Activated CD4-positive, alpha-beta T cell treated with anti-CD3 and anti-CD28 coated beads for 24 hours (primary cell): ENCODE results near the gene LBHD2.
"Not testable (repeated sequence)": the region's sequence is repeated elsewhere in the genome, so short reads cannot be mapped to it uniquely, and the experiment has no call there.

Experiments used
- DNase-seq, 2 donors: peaks; one replicate each; pipeline ENCODE4 v3.0.0-alpha.2; 2020; ENCODE audit warnings: low read depth in 2 of 2

Gene LBHD2

GRCh38 chr14:103084021-103084919, at the start of gene LBHD2:
Gene LBHD2 (plus strand): TSS chr14:103084210. CDS start chr14:103086013, 1,803 bp downstream.
- DNase-seq: no peak

DNA sequence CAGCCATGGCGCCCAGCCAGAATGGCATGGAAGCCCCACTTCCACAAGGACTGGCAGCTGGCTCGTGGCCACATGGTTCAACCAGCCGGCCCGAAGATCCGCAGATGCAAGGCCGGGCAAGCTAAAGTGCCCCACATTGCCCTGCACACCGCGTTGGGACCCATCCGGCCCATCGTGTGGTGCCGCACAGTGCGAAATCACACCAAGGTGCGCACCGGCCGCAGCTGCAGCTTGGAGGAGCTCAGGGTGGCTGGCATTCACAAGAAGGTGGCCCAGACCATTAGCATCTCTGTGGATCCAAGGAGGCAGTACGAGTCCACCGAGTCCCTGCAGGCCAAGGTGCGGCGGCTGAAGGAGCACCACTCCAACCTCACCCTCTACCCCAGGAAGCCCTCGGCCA, 42.5 kb upstream of the LBHD2 start:
- DNase-seq: no peak

DNA sequence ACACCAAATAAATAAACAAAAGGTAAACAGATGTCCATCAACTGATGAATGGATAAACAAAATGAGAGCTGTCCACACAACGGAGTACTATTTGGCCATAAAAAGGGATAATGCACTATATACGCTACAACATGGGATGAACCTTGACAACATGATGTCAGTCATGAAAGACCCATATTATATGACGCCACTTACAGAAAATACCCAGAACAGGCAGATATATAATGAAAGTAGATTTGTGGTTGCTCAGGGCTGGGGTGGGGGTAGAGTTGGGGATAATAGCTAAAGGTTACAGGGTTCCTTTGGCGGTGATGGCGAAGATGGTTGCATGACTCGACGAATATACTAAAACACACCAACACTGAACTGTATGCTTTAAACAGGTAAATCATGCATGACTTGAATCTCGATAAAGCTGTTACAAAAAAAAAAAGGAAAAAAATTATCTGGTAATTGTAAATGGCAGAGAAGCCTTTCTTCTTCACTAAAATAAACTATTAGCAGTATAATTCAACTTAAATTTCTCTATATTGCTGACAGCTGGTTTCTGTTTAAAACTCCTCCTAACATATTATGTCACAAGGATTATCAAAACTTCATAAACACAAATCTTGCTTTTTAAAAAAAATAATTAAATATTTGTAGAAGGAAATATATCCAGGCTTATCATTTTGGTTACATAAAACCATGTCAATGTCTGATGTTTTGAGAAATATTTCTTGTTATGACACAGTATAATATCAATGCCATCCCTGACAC, 40.6 kb upstream of the LBHD2 start:
- DNase-seq: no peak

- DNase-seq: no peak
These were observed 38.6 kb upstream of the LBHD2 start for GRCh38 chr14:103045371-103045869.

DNA sequence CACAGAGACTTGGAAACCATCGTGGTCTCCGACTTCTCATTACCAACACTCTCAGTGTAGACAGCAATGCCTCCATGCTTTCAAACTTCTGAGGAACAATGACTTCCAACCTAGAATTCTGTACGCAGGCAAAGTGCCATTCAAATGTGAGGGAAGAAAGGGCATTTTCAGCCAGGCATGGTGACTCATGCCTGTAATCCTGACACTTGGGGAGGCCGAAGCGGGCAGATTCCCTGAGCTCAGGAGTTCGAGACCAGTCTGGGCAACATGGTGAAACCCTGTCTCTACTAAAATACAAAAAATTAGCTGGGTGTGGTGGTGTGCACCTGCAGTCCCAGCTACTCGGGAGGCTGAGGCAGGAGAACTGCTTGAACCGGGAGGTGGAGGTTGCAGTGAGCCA, 36.6 kb upstream of the LBHD2 start:
- not testable (repeated sequence) for DNase-seq

DNA sequence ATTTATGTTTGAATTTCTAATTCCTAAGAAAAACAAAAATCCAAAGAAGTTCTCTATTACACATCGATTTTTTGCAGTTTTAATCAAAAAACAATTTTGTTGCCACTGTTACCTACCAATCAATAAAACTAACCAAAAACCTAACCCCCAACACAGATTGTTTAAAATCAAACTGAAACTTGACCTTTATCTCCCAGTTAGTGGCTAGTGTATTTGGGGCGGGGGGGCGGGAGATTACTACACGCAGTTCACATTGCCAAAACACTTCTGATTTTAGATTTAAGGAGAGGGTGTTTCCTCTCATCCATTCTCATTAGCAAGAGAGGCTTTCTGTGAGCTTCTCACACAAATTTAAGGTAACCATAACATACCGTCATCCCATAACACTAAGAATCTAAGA, 33.1 kb upstream of the LBHD2 start:
- no peak for DNase-seq

- no peak for DNase-seq
These were observed 31.6 kb upstream of the LBHD2 start for GRCh38 chr14:103052407-103052806.

DNA sequence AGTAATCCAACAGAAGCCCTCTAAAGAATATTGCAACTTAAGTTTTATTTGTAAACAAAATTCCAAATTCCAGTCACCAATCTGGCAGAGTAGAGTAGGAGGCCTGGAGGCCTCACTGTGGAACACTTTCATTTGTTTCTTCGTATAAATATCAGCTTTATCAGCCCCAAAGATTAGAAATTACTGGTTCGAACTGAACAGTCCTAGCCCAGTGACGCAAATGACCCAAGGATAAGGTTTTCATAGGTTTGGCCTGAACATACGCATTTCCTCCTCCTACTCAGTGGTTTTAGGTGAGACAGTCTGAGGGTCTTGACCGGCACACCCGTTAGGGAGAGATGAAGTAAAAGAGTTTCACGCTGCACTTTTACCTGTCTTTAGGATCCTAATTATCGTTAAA, 28.3 kb upstream of the LBHD2 start:
- DNase-seq: no peak

DNA sequence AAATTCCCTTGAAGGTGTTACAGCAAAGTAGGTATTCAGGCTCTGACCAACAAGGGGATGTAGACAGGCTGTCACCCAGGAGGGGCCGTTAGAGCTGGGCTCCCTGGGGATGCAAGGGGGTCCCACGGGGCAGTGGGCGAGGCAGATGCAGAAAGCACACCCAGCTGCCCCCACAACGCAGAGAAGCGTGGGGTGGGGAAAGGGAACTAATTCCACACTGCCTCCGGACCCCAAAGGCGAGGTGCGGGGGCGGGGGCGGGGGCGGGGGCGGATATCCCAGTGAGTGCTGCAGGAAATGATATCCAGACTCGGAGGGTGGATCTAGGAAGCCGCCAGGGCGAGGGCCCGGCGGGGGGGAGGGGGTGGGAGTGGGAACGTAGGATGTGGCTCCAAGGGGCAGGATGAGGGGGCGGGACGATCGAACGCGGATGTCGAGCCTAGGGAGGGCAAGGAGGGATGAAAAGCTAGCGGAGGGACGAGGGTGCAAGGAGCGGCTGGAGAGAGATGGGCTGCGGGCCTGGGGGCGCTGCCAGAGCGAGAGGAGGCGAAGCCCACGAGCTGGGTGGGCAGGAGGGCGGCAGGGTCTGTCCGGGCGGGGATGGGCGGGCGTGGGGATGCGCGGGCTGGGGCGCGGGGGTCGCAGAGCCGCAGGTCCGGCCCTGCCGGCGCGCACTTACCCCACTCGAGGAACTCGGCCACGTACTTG, 27.5 kb upstream of the LBHD2 start:
- DNase-seq: no peak

- DNase-seq: no peak
These were observed 27.0 kb upstream of the LBHD2 start for GRCh38 chr14:103057028-103057371.

DNA sequence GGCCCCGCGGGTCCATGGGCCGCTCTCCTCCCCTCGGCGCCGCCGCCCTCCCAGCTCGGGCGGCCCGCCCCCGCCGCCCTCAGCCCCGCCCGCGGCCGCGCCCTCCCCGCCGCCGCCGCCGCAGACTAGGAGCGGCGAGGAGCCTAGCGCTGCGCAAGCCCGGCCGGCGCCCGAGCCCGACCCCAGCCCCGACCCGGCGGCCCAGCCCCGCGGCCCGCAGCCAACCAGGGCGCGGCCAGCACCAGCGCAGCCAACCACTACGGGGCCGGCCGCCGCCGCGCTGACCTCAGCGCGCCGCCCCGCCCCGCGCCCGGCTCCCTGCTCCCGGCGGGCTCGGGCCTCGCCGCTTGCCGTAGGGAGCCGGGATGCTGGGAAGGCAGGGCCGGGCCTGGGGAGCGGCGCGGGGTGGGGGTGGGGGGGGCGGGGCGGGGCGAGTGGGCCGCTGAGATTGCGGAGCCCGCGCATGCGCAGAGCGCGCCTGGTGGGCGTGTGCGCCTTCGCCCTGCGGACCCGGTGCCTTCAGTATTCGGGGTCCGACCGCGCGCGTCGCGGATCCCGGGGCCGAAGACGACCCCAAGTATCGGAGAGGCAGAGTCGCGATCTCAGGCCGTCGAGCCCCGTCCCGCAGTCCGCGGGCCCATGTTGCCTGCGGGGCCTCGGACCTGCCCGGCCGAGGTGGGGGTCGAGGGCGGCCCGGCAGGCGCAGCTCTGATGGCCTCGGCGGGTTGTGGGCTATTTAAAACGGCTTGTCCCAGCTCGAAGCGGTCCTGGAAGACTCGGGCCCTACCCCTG, 26.4 kb upstream of the LBHD2 start, which contains the start of gene CDC42BPB:
Gene CDC42BPB (minus strand): TSS at position 178 of the 792 bp plus-strand sequence. CDS start 376 bp downstream, outside the sequence.
- peak in 1 of 2 donors; percentile 40 for DNase-seq

GRCh38 chr14:103058164-103059055, 25.6 kb upstream of the LBHD2 start:
- no peak for DNase-seq

DNA sequence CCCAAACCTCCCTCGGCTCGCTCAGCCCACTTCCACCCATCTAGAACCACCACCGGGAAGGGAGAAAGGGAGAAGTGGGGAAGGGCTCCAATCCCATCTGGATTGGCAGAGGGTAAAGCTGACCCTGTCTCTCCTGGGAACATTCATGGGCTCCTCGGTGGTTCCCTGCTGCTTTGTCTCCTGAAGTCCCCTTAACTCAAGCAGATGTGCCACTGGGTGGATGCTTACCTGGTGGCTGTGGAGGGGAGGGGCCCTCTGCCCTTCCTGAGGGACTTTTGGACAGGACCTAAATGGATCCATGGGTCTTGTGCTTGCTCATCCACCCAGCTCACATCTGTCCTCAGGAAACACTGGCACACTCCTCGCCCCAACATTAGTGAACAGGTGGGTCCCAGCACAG, 24.5 kb upstream of the LBHD2 start:
- no peak for DNase-seq

- DNase-seq: no peak
These were observed 22.5 kb upstream of the LBHD2 start for GRCh38 chr14:103061482-103061976.

DNA sequence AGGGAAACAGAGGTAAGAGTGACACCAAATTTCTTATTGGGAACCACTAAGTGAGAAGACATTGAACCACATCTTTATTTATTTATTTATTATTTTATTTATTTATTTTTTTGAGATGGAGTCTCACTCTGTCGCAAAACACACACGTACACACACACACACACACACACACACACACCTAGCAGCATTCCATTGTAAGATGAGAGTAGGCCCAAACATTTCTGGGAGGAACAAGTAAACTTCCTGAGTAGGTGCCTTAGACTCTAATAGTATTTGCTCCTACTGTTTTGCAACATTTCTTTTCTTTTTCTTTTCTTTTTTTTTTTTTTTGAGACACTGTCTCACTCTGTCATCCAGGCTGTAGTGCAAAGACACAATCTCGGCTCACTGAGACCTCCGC, 19.6 kb upstream of the LBHD2 start:
- DNase-seq: no peak

- no peak for DNase-seq
These were observed 19.0 kb upstream of the LBHD2 start for GRCh38 chr14:103064978-103065377.

GRCh38 chr14:103065861-103066260, 18.1 kb upstream of the LBHD2 start:
- no peak for DNase-seq

GRCh38 chr14:103066399-103066798, 17.6 kb upstream of the LBHD2 start:
- no peak for DNase-seq

DNA sequence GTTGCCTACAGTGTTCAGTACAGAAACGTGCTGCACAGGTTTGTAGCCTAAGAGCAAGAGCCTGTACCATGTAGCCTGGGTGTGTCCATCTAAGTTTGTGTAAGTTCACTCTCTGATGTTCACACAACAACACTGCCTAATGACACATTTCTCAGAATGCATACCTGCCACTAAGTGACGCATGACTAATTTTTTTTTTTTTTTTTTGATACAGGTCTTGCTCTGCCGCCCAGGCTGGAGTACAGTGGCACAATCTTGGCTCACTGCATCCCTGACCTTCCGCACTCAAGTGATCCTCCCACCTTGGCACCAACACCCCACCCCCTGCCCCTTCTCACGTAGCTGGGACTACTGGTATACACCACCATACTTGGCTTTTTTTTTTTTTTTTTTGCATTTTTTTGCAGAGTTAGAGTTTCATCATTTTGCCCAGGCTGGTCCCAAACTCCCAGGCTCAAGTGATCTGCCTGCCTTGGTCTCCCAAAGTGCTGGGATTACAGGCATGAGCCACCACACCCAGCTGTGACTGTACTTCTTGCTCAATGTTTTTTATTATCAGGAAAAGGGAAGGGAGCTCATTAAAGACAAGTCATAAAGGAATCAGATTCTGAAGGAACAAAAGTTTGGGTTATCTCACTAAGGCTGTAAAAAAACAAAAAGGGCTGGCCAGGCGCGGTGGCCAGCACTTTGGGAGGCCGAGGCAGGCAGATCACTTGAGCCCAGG, 16.6 kb upstream of the LBHD2 start:
- DNase-seq: no peak
